ENCODE data around the gene RASGRF1. TPM values are rescaled to one million over a fixed set of nuclear protein-coding genes. Genes with fewer than 3 reads are reported as not detected.
"Not testable (repeated sequence)": the region's sequence is repeated elsewhere in the genome, so short reads cannot be mapped to it uniquely, and the experiment has no call there.

The RASGRF1 gene
- total RNA-seq, 1 donor from 2014 or later, result 2.1 TPM

GRCh38 chr15:78931439-78932257 lies 158.9 kb downstream of the RASGRF1 start:
- DNase-seq (ENCODE audit: low spot score), result no peak

DNA sequence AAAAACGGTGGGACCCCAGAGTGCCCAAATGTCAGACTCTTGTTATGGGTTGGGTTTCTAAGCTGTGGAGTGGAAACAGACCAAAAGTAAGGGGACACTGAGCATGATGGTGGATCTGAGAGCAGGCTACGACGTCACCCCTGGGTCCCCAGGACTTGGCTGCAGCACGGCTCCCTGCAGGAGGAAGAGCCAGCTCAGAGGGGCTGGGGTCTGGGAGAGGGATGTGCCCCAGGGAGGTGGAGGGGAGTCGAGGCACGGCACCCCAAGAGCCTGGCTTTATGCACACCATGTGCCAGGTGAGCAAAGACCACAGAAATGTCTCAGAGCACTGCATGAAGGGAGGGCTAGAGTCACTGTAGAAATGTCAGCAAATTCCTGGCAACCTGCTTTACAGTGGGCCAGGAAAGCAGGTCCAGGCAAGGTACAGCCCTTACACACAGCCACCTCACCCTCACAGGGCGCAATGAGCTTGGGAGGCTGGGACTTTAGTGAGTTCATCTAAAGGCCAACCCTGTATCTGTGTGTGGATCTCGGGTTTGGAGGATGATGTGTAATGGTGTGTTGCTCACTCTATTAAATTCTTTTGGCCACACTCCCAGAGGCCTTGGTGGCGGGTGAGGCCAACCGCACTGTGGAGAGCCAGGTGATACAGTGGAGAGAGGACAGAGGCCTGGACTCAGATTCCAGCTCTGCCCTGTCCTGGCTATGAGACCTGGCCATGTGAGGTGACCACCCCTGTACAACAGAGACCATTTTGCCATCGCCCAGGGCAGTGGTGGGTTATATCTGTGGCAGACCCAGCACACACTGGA lies 159.8 kb downstream of the RASGRF1 start:
- DNase-seq (ENCODE audit: low spot score), result peak; percentile 91

GRCh38 chr15:78929536-78930264 lies 160.9 kb downstream of the RASGRF1 start:
- DNase-seq (ENCODE audit: low spot score), result no peak

DNA sequence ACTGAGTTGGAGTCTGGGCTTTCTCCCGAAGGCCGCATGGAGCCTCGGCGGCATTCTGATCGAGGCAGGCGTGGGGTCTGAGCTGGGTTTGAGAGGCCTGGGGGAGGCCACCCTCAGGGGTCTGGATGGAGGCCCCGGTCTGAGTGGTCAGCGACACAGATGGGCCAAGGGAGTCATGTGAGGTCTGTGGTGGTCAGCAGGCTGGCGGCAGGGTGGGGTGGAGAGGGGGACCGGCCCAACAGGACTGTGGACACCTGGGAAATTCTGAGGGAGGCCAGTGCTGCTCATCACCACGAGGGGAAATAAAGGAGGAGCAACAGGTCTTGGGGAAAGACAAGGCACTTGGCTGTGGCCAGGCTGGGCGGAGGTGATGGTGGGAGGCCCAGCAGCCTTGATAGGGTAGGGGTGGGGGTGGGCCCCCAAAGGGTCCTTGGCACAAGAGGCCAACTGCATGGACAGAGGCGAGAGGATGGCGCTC lies 161.9 kb downstream of the RASGRF1 start:
- no peak for DNase-seq (ENCODE audit: low spot score)

GRCh38 chr15:78928176-78928575 lies 162.4 kb downstream of the RASGRF1 start:
- DNase-seq (ENCODE audit: low spot score), result not testable (repeated sequence)

DNA sequence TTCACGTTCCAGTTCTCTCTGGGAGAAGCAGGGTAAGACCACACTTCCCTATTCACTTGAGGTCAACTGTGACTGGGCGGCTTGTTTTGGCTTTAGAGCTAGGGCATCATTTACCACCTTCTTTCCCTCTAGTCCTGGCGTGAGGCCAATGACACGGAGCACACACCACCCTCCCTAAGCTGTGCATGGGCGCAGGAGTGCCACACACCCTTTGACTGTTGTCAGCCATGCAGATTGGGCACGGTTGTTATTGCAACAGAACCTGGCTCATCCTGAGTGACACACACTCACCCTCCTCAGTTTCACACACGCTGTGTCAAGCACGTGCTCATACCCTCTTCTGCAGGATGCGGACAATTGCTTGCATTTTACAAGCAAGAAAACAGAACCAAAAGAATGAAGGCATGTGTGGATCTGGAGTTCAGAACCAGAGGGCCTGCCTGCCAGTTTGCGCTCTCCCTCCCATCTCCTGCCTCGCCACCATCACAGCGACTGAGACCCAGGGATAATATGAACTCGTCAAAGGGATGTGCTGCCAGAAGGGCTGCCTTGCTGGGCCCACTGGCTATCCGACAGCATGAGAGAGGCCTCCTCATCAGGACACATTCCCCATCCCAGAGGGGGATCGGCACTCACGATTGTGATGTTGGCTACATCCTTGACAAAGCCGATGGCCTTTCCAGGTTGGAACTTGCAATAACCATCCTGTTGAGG lies 163.3 kb downstream of the RASGRF1 start:
- no peak for DNase-seq (ENCODE audit: low spot score)

GRCh38 chr15:78925956-78926743 lies 164.4 kb downstream of the RASGRF1 start:
- no peak for DNase-seq (ENCODE audit: low spot score)

GRCh38 chr15:78925076-78925624 lies 165.4 kb downstream of the RASGRF1 start:
- DNase-seq (ENCODE audit: low spot score), result no peak

- no peak for DNase-seq (ENCODE audit: low spot score)
Observed at GRCh38 chr15:78923480-78924360, 166.9 kb downstream of the RASGRF1 start.

- no peak for DNase-seq (ENCODE audit: low spot score)
Observed at GRCh38 chr15:78923015-78923414, 167.6 kb downstream of the RASGRF1 start.

- no peak for DNase-seq (ENCODE audit: low spot score)
Observed at GRCh38 chr15:78922527-78922926, 168.1 kb downstream of the RASGRF1 start.

- DNase-seq (ENCODE audit: low spot score), result no peak
Observed at GRCh38 chr15:78921940-78922339, 168.6 kb downstream of the RASGRF1 start.

DNA sequence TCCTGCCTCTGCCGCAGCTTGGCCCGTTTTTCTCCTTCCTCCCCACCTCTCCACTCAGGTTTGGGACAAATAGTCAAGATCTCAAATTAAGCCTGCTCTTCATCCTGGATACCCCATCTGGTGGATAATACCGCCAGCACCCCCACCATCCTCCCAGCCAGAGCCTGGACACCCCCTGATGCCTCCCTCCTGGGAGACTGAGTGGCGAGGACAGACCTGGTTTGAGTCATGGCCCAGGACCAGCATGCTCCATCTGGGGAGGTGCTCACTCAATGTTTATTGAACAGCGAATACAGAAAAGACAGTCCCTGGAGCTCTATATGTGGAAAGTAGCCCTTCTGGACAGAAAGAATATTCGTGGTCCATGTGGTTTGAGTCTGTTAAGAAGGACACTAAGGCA lies 169.1 kb downstream of the RASGRF1 start:
- DNase-seq (ENCODE audit: low spot score), result peak; percentile 39

DNA sequence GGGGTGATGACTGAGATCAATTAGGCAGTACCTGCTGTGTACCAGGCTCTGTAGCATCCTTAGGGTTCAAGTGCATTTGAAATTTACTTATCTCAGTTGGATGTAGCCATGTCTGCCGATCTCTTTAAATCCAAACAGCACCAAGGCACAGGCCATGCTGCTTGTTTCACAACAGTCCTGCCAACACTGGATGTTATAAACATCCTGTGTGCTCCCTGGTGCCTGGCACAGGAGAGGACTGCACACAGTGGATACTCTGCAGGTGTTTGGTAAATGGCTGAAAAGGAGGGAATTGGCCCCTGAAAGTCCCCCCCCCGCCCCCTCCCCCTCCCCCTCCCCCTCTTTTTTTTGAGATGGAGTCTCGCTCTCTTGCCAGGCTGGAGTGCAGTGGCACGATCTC lies 172.7 kb downstream of the RASGRF1 start:
- no peak for DNase-seq (ENCODE audit: low spot score)

GRCh38 chr15:78916088-78916487 lies 174.5 kb downstream of the RASGRF1 start:
- DNase-seq (ENCODE audit: low spot score), result no peak

DNA sequence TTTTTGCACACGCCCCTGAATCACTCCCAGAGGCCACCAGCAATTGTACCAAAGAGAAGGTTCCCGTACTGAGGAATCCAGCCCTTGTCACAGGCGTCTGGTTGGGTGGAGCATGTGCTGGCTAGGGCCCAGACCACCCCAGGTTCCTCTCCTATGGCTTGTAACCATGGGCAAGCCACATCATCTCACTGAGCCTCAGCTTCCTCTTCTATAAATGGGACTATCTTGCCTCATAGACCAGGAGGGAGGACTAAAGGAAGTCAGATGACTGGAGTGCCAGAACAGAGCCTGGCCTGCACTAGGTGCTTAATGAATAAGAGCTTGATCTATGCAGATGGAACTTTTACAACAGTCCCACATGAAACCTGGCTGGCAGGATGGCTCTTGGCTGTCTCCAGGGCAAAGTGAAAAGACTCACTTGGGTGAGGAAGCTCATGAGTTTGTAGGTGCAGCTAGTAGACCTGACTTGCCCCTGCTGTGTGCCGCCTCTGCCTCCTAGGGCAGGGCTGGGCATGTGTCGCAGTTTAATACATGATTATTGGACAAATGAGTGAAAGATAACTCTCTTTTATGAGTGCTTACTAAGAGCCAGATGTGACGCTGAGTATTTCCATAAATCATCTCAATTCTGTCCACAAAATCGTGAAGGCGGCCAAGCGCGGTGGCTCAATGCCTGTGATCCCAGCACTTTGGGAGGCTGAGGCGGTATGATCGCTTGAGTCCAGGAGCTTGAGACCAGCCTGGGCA lies 175.1 kb downstream of the RASGRF1 start:
- no peak for DNase-seq (ENCODE audit: low spot score)

DNA sequence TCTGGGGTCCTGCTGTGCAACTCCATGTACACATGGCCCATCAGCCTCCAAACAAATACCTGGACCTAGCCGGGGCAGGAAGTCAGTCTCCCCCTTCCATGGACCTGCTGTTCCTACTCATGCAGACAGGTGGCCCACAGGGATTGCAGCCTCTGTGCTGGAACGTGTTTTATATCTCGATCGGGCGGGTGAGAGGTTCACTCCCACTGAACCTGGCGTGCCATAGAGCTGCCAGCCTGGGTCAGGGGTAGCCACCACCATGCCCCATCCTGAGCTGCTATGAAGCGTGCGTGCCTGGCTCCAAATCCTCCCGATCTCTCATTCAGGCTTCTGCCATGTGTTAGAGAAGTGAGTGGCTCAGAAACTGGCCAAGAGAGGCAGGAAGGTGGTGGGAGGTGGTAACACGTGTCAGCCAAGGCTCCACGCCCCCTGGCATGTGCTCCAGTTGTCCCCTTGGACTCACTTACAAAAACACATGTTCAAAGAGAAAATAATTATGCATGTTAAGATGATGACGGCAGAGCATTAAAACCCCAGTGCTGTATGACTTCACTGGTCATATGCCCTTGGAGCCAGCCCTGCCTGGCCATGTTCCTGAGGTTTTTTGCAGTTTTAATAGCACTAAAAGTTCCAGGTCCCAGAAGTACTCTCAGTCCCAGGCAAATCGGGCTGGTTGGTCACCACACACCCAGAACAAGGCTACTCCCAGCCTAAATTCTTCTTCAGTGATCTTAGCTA lies 176.4 kb downstream of the RASGRF1 start:
- peak; percentile 78 for DNase-seq (ENCODE audit: low spot score)

DNA sequence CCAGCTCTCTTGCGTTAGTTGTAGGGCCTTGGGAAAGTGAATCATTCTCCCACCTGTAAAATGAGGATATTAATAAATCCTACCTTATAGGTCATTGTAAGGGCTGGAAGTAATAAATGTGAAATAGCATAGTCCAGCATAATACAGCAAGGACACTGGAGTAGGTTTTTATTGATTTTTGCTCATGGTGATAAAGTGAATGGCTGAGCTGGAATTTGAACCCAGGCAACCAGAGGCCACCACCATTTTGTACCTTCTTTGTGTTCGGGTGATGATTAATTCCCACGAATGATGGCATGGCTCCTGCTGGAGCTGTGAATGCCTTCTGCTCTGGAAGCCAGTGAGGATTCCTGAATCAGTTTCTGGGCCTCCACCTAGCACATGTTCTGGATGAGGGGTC lies 177.6 kb downstream of the RASGRF1 start:
- DNase-seq (ENCODE audit: low spot score), result no peak

Measured in ureter (tissue), 1 donor.